B cell (primary cell): ENCODE data around the gene SDK2.

Experiments used
- CTCF ChIP-seq: fragments of 200-600 bp; IDR thresholded peaks from one replicate; pipeline ENCODE4 v1.8.0; 2022; ENCODE audit warnings: antibody characterized with exemption, mild to moderate bottlenecking
- EZH2 ChIP-seq: IDR thresholded peaks from 2 replicates; pipeline ENCODE4 v1.6.1; 2012; ENCODE audit warnings: borderline replicate concordance, low read depth, mild to moderate bottlenecking, moderate library complexity, low read length; ENCODE audit not compliant: insufficient read depth, poor library complexity, severe bottlenecking

- TF ChIP-seq CTCF (no peak), EZH2 (no peak)
These were observed 231.3 kb downstream of the SDK2 start for GRCh38 chr17:73412914-73413313.
